HG02623 (cell line): ENCODE results near the gene RTRAF.

Source experiments
- ATAC-seq: cut with Tn5 transposase; IDR thresholded peaks from one replicate; pipeline ENCODE4 v1.9.1; 2021; ENCODE audit warnings: moderate library complexity; ENCODE audit not compliant: unreplicated experiment

RTRAF gene

GRCh38 chr14:51993285-51993920, 4.1 kb downstream of the RTRAF start:
- ATAC-seq: no peak

DNA sequence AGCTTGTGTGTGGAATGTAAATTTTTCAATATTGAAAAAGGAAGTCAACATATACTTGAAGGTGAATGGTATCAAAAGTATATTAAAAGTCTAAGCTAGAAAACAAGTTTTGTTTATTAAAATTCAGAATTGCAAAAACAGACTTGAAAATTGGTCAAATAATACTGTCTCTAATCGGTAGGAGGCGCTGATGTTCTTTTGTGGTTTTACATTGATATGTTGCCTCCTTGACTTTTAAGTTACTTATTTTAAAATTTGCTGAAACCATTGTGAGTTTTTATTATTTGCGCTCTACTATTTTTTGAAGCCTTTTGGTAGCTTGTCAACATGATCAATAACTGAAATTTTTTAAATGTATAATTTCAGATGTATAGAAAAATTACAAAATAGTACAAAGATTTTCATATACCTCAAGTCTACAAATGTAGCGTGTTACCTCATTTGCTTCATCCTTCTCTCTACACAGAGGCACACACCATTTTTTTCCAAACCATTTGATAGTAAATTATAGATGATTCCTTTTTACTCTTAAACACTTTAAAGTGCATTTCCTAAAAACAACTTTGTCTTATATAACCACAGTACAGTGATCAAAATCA, 6.9 kb downstream of the RTRAF start:
- ATAC-seq: no peak

DNA sequence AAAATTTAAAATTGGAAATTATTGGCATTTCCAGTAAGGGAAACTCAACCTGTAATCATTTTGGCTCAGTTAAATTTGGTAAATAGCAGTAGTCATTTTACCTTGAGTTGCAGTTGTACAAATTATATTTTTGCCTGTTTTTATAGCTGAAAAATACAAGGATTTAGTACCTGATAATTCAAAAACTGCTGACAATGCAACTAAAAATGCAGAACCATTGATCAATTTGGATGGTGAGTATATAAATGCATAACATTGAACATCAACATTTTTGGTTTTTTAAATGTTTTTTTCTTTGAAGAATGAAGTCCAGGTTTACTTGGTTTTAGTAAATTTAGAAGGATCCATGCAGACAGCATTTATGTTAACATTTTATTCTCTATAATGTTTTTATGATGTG, 9.0 kb downstream of the RTRAF start:
- ATAC-seq: no peak

DNA sequence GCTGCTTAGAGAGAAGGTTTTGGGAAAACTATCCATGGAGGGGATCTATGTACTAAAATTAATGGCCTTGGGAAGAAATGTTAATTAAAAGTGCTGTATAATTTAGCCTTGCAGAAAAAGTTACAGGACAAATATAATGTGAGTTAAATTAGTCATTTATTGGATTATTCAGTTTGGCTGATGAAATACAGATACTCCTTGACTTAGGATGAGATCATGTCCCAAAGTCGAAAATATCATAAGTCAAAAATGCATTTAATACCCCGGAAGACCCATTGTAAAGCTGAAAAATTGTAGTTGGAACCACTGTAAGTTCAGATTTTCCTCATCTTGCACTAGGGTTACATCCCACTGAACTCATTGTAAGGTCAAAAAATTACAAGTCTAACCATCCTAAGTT, 9.7 kb downstream of the RTRAF start:
- ATAC-seq: no peak

DNA sequence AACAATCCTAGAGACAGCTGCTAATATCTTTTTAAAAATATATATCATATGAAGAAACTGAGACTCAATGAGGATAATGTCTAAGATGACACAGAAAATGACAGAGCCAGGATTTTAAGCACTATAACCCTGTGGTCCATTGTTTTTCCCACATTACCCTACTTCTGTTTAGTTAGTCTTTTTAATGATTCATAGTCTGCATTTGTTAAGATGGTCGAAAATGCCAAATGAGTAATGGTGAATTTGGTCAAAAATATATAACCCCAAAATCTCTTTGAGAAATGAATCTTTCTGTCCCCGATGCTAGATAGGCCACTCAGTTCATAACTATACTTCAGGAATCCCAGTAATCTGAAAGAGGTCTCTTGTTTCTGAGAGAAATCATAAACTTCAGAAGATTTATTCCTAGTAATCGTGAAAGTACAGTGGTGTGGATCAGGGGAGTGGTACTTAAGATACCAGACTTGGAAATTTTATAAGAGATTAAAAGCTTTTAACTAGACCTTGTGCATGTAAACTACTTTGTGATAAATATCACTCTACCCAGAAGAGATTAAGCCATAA, 10.8 kb downstream of the RTRAF start:
- ATAC-seq: no peak

GRCh38 chr14:52000696-52001095, 11.3 kb downstream of the RTRAF start:
- no peak for ATAC-seq

DNA sequence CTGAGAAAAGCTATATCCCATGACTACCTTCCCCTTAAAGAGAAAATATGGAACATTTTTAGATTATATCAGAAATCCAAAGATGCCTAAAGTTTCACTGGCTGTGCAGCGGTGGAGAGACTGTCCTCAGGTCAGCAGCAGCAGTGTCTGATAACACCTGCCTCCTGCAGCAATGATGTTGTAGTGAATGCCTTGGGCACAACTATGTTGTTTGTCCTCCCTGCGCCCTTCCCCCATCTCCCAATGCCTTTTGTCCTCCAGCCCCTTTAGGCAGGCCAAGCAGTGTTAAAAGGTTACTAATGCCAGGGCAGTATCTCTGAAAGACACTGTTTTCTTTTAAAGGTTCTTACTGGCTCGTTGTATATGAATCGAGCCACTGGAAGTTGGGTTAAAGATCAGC, 13.2 kb downstream of the RTRAF start:
- no peak for ATAC-seq

DNA sequence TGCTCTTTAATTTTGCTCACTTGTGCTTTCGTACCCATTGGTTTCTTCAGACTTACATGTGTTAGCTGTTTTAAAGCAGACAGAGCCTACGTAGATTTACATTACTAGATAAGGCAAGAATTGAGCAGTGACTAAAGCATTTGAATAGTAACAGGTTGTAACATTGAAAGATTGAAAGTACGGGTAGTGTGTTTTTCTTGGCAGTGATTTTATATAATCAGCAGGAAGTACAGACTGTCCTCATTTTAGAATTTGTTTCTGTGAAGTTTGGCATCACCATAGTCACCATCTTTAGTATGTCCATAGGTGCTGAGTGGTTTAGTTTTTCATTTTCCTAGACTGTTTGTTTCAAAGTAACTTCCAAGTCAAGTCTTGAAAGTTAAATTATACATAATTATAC, 14.0 kb downstream of the RTRAF start:
- ATAC-seq: no peak

- ATAC-seq: no peak
Observed at GRCh38 chr14:52005625-52006024, 16.3 kb downstream of the RTRAF start.

GRCh38 chr14:52006361-52006760, 17.0 kb downstream of the RTRAF start:
- no peak for ATAC-seq

- no peak for ATAC-seq
Observed at GRCh38 chr14:52007211-52007610, 17.9 kb downstream of the RTRAF start.

GRCh38 chr14:52007637-52008036, 18.3 kb downstream of the RTRAF start:
- ATAC-seq: no peak

- ATAC-seq: no peak
Observed at GRCh38 chr14:52008136-52008535, 18.8 kb downstream of the RTRAF start.

DNA sequence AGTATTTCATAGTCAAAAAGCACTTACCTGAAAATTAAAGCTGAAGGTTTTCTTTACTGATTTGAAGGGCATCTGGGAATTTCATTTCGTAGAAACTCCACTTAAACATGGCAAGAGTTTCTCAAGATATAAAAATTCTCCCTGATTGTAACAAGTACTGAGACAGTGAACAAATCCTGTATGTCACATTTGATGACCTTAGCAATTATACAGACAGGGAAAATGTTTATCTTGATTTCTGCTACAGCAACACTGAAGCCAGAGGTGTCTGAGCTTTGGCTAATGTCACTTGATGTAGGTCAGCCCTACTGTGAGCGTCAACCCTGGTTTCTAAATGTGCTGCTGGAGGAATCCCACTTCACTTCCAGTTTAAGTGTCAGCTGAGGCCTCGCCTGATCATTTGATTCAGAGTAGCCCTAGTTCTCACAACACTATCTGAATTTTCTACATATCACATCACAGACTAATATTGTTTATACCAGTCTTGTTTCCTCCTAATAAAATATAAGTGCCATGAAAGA, 20.9 kb downstream of the RTRAF start:
- no peak for ATAC-seq

DNA sequence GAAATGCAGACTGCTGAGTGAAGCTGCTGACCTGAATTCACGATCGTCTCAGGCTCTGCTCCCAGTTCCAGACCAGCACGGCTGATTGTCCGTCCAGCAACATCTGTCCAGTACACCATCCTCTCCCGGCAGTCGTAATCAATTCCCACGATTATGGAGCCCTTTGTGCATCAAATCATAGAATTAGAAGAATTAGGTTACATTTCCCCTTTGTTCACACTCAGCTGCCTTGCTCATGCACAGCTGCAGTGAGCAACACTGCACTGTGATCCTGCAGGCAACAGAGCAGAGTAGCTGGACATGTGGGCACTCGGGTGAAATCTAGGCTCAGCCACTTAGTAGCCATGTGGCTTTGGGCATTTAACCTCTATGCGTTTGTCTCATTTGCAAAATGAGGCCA, 22.2 kb downstream of the RTRAF start:
- no peak for ATAC-seq

GRCh38 chr14:52012635-52013034, 23.3 kb downstream of the RTRAF start:
- no peak for ATAC-seq

- no peak for ATAC-seq
Observed at GRCh38 chr14:52013984-52014600, 24.7 kb downstream of the RTRAF start.

DNA sequence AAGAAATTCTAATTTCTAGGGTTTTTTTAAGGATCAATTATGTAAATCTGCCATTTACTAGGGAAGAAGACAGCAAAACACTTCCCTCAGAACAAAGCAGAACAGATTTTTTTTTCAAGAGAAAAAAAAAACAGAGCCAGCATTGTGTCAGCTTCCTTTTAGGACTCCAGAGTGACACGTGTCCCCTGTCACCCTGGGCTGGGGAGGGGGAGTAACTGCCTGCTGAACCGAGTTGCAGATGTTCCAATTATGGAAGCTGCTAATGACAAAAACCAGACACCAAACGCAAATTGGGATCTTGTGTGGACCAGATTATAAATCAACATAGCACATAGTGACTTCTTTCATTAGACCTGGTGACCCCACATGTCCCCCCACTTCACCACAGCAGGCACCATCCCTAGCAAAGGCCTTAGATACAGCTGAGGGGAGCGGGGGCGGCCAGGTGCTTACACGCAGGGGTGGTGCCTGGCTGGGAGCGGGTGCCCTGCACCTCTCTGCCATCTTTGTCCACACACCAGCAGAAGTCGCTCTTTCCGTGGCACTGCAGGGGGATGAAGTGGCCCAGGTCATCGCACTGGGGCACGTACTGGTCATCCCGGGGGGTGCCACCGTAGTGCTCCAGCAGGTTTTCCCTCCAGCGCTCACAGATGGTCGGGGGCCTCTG, 25.4 kb downstream of the RTRAF start:
- no peak for ATAC-seq

DNA sequence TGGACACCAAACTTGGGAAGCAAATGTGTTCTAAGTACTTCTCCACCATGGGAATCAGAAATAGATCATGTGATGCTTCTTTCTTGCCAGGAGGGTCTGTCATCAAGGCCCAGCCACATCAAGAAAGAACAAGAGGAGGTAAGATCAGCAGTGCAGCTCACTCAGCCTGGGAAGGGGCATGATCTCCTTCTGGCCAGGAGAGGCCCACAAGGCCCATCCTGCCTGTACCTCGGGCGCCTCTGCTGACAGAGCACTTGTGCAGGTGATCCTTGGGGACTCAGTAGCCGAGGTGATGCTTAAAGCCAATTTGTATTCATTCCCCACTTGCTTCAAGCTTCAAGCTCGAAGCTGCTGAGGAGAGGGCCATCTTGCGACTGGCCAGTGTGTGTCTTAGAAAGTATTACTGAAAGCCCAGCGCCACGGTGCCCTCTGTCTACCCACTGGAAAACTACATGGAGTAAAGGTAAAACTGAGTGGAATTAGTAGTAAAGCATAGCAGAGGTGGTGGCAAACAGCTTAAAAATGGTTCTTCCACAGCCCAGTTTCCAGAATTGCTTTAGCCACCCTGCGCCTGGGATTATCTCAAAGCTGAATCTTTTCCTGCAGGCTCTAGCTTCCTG, 26.2 kb downstream of the RTRAF start:
- ATAC-seq: no peak

- no peak for ATAC-seq
Observed at GRCh38 chr14:52018252-52018651, 28.9 kb downstream of the RTRAF start.

DNA sequence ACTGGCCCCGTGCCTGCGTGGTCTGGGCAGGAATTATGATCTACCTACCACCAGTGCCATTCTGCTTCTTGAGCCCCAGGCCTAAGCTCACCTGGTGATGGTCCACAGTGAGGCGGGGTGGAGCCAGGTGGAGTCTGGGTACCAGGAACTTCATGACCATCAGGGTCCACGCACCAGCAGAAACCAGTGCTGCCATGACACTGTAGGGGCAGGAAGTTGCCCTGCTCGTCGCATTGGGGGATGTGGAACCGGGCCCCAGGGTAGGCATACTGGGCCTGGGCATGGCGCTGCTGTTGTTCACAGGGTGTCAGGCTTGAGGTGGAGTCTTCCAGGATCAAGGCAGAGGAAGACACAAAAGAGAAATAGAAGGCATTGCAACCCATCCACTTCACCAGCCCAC, 29.6 kb downstream of the RTRAF start:
- no peak for ATAC-seq
